Fibroblast of the aortic adventitia (primary cell): ENCODE results near the gene FBRSL1. TPM values are rescaled to one million over a fixed set of nuclear protein-coding genes. Genes with fewer than 3 reads are reported as not detected.

Source experiments
- DNase-seq: peaks from one replicate; pipeline ENCODE4 v3.0.0-alpha.2; 2010; ENCODE audit warnings: low read depth
- H3K4me3 ChIP-seq: 2 replicates; pipeline ENCODE4 v1.5.1; 2011; ENCODE audit warnings: low read depth, mild to moderate bottlenecking, control low read depth, low read length, moderate library complexity
- total RNA-seq: library from RNA; depleted of rRNA; stranded (reverse); fragments of >200 nt; gene quantifications from 2 replicates; pipeline ENCODE4 v1.2.3, GENCODE V29; 2012; ENCODE audit warnings: low replicate concordance
- TF ChIP-seq, protein P1 (sequence below): IDR thresholded peaks from 2 replicates; pipeline ENCODE4 v1.5.1; 2011; ENCODE audit warnings: mild to moderate bottlenecking, low read length, control low read depth, inconsistent platforms; ENCODE audit not compliant: insufficient read depth

Gene FBRSL1
- total RNA-seq, 1 donor: 5.2 TPM

DNA sequence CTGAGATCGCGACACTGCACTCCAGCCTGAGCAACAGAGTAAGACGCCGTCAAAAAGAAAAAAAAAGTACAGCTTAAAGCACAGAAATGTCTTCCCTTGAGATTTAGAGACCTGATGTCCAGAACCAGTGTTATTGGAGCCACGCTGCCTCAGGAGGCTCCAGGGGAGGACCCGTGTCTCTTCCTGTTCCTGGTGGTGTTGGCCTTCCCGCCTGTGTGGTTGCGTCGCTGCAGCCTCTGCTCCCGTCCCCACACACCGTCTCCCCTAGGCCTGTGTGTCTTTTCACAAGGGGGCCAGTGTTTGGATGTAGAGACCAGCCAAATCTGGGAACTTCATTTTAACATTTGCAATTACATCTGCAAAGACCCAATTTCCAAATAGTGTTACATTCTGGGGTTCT lies 8.6 kb upstream of the FBRSL1 start:
- TF ChIP-seq, protein P1, sequence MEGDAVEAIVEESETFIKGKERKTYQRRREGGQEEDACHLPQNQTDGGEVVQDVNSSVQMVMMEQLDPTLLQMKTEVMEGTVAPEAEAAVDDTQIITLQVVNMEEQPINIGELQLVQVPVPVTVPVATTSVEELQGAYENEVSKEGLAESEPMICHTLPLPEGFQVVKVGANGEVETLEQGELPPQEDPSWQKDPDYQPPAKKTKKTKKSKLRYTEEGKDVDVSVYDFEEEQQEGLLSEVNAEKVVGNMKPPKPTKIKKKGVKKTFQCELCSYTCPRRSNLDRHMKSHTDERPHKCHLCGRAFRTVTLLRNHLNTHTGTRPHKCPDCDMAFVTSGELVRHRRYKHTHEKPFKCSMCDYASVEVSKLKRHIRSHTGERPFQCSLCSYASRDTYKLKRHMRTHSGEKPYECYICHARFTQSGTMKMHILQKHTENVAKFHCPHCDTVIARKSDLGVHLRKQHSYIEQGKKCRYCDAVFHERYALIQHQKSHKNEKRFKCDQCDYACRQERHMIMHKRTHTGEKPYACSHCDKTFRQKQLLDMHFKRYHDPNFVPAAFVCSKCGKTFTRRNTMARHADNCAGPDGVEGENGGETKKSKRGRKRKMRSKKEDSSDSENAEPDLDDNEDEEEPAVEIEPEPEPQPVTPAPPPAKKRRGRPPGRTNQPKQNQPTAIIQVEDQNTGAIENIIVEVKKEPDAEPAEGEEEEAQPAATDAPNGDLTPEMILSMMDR: no peak
- H3K4me3 ChIP-seq: no peak overlapping the region
- no peak for DNase-seq

DNA sequence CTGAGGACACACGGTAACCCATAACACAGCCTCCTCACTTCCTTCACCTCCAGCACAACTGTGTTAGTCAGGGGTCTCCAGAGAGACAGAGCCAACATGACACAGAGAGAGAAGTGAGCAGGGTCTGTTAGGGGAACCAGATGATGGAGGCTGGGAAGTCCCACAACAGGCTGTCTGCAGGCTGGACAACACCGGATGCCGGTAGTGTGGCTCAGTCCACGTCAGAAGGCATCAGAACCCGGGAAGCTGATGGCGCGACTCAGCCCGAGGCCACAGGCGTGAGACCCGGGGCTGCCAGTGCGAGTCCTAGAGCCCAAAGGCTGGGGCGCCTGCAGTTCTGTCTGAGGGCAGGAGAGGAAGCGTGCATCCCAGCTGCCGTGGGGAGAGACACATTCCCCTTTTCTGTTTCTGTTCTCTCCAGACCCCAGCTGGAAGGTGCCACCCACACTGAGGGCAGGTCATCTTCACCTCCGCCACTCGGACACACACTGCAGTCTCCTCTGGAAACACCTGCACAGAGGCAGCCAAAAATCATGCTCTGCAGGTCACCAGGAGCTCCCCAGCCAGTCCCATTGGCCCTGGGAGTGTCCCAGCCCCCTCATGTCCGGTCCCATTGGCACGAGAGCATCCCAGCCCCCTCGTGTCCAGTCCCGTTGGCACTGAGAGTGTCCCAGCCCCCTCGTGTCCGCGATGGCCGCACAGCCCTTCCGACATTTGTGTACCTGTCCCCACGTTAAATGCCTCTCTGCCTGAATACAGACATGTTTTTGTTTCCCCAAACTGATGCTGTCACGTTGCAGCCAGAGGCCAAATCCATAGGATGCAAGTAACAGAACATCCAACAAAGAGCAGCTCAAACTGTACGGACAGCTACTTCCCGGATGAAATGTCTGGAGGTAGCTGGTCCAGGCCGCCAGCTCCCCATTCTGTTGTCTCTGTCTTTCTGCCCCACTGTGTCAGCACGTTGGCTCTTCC lies 7.9 kb upstream of the FBRSL1 start:
- no peak for DNase-seq
- H3K4me3 ChIP-seq: no peak overlapping the region
- TF ChIP-seq, protein P1: no peak

DNA sequence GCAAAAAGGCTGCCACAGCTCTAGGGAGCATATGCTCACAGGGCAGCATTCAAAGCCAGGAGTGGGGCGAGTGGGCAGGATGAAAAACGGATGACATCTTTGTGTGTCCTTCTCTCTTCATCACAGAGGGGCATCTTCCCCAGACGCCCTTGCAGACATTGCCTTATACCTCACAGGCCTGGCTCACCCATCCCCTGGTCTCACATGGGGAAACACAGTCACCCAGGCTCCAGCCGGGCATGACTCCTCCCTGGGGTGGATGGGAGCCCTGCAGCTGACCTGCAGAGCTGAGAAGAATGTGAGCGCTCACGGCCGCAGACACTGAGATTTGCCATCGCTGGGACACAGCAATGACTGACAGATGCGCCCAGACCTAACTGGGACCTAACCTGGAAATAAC lies 7.2 kb upstream of the FBRSL1 start:
- TF ChIP-seq, protein P1: no peak
- DNase-seq: no peak
- no peak overlapping the region for H3K4me3 ChIP-seq

- TF ChIP-seq, protein P1: no peak
- H3K4me3 ChIP-seq: no peak overlapping the region
- no peak for DNase-seq
Measured at GRCh38 chr12:132483208-132483607, 6.7 kb upstream of the FBRSL1 start.

GRCh38 chr12:132483612-132484011 lies 6.3 kb upstream of the FBRSL1 start:
- DNase-seq: no peak
- TF ChIP-seq, protein P1: no peak
- H3K4me3 ChIP-seq: no peak overlapping the region

DNA sequence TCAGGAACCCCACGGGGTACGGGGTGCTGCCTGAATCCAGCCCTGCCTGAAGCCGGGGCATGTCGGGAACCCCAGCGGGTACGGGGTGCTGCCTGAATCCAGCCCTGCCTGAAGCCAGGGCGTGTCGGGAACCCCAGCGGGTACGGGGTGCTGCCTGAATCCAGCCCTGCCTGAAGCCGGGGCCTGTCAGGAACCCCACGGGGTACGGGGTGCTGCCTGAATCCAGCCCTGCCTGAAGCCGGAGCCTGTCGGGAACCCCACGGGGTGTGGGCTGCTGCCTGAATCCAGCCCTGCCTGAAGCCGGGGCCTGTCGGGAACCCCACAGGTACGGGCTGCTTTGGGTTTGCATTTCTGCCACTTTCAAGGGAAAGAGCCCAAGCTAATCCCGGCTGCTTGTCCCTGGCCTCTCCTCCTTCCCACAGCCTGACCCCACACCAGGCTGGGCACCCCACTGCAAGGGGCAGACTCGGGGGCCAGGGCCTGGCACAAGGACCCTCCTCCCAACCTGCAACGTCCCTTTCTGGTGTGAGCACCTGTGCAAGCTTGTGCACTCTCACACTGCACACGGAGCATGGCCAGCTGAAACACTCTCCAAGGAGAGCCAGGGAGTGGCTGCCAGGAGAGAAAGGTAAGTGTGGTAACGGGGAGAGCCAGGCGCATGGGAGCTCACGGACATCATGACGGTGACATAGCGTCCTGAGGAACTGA lies 5.6 kb upstream of the FBRSL1 start:
- no peak for DNase-seq
- TF ChIP-seq, protein P1: no peak
- H3K4me3 ChIP-seq: no peak overlapping the region
